NCI-H128 (cell line): ENCODE data around the gene ARHGDIG.
A peak's percentile ranks its signal among the peaks of the same experiment; 100 is the strongest.
"Not testable (repeated sequence)": the region's sequence is repeated elsewhere in the genome, so short reads cannot be mapped to it uniquely, and the experiment has no call there.

Experiments used
- DNase-seq: peaks from one replicate; lab custom pipeline; 2025; ENCODE audit not compliant: unreplicated experiment; lab: John Stamatoyannopoulos, UW

ARHGDIG gene

GRCh38 chr16:280552-280951 is at the start of gene ARHGDIG:
TSS of gene ARHGDIG (plus strand) at chr16:280591. CDS start at chr16:280681, 90 bp downstream.
- no peak for DNase-seq

- no peak for DNase-seq
Measured at GRCh38 chr16:230949-231348, 49.4 kb upstream of the ARHGDIG start.

GRCh38 chr16:234468-235305 is 45.7 kb upstream of the ARHGDIG start, which contains the start of gene FAM234A:
TSS of gene FAM234A (plus strand) at chr16:234821. CDS start at chr16:254414, 19,593 bp downstream.
- peak; percentile 76 for DNase-seq

DNA sequence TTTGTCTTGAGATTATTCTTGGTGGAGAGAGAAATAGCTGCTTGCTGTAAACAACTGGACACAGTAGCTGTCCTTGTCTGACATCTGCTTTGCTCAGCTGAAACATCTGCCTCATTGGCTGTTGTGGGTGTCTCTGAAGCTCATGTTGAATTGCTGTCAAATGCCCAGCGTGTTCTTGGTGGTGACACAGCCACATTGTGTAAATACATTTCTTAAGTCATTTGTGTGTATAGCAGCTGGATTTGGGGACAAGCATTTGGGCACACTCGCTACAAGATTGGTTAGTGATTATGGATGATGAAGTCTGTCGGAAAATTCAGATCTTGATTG is 40.5 kb upstream of the ARHGDIG start:
- DNase-seq: no peak

DNA sequence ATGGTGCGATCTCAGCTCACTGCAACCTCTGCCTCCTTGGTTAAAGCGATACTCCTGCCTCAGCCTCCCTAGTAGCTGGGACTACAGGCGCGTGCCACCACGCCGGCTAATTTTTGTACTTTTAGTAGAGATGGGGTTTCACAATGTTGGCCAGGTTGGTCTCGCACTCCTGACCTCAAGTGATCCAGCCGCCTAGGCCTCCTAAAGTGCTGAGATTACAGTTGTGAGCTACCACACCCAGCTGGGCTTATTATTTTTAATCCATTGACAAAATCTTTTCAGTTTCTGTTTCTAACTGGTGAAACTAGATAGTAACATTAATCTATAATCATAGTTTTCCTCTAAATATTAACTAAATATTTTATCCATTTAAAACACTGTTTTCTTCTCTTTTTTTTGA is 39.8 kb upstream of the ARHGDIG start:
- DNase-seq: no peak

GRCh38 chr16:242281-242680 is 38.1 kb upstream of the ARHGDIG start:
- DNase-seq: no peak

- DNase-seq: no peak
Measured at GRCh38 chr16:243348-243747, 37.0 kb upstream of the ARHGDIG start.

DNA sequence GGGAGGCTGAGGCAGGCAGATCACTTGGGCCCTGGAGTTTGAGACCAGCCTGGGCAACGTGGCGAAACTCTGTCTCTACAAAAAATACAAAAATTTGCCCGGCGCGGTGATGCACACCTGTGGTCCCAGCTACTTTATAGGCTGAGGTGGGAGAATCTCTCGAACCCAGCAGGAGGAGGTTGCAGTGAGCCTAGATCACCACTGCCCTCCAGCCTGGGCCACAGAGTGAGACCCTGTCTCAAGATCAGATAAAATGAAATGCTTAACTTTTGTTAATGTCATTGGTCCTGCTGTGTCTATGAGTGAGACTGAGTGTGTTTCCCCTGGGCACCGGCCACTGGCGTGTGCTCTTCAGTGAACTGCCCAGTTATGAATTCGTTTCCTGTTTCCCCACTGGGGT is 35.3 kb upstream of the ARHGDIG start:
- no peak for DNase-seq

DNA sequence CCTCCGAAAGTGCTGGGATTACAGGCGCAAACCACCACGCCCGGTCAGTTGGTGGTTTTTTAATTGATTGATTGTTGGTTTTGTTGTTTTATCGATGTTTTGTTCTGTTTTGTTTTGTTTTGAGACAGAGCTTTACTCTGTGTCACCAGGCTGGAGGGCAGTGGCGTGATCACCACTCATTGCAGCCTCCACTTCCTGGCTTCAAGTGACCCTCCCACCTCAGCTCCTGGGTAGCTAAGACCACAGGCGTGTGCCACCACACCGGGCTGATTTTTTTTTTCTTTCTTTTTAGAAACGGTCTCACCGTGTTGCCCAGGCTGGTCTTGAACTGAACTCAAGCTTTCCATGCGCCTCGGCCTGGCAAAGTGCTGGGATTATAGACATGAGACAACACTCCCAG is 33.4 kb upstream of the ARHGDIG start:
- no peak for DNase-seq

- DNase-seq: no peak
Measured at GRCh38 chr16:249431-249830, 31.0 kb upstream of the ARHGDIG start.

- DNase-seq: no peak
Measured at GRCh38 chr16:252366-253337, 27.7 kb upstream of the ARHGDIG start.

DNA sequence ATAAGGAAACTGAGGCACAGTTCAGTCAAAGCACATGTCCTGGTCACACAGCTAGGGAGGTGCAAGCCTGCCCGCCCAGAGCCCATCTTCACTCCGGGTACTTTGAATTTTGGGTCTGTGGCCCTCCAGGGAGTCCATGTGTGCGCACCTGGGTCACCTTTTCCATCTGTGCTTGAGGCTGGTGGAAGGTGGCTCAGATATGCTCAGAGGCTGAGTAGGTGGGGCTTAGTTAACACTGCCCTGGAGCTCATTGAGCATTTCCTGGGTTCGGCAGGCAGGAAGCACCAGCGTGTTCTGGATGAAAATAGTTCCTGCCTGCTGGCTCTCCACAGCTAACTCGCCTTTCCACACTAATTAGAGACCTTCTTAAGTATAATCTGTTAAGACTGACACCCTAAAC is 26.6 kb upstream of the ARHGDIG start:
- DNase-seq: no peak

DNA sequence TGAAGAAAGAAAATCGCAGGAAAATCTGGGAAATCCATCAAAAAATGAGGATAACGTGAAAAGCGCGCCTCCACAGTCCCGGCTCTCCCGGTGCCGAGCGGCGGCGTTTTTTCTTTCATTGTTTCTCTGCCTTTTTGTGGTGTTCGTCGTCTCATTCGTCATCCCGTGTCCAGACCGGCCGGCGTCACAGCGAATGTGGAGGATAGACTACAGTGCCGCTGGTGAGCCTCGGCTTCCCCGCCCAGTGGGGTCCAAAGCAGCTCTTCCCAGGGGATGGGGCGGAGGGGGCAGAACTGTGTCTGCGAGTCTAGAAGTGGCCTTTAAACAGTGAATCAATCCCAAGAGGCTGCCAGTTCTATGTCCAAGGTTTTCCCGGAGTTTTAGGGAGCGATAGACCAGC is 25.9 kb upstream of the ARHGDIG start:
- no peak for DNase-seq

- DNase-seq: no peak
Measured at GRCh38 chr16:255183-255582, 25.2 kb upstream of the ARHGDIG start.

DNA sequence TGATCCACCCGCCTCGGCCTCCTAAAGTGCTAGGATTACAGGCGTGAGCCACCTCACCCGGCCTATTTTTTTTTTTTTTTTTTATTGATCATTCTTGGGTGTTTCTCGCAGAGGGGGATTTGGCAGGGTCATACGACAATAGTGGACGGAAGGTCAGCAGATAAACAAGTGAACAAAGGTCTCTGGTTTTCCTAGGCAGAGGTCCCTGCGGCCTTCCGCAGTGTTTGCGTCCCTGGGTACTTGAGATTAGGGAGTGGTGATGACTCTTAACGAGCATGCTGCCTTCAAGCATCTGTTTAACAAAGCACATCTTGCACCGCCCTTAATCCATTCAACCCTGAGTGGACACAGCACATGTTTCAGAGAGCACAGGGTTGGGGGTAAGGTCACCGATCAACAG is 22.3 kb upstream of the ARHGDIG start:
- not testable (repeated sequence) for DNase-seq

DNA sequence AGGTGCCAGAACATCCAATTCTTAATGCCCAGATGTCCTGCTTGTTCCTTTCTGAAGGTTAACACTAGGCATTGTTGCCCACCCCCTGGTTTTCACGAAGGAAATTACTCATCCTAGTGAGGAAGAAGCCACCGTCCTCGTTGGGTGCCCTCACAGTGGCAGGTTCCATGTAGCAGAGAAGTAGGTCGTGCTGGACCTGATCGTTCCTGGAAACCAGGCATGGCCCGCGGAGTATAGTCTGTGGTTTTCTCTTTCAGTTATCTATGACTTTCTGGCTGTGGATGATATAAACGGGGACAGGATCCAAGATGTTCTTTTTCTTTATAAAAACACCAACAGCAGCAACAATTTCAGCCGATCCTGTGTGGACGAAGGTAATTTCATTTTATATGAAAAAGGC is 21.2 kb upstream of the ARHGDIG start:
- DNase-seq: no peak

DNA sequence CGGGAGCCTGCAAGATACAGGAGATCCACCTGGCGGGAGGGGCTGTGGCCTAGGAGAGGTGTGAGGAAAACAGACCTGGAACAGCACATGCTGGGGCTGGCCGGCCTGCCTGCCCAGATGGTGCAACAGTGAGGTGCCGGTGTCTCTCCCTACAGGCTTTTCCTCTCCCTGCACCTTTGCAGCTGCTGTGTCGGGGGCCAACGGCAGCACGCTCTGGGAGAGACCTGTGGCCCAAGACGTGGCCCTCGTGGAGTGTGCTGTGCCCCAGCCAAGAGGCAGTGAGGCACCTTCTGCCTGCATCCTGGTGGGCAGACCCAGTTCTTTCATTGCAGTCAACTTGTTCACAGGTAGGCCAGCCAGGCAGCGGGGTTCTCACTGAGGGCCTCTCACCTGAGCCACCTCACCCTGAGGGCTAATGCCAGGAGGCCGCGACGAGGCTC is 20.6 kb upstream of the ARHGDIG start:
- no peak for DNase-seq

DNA sequence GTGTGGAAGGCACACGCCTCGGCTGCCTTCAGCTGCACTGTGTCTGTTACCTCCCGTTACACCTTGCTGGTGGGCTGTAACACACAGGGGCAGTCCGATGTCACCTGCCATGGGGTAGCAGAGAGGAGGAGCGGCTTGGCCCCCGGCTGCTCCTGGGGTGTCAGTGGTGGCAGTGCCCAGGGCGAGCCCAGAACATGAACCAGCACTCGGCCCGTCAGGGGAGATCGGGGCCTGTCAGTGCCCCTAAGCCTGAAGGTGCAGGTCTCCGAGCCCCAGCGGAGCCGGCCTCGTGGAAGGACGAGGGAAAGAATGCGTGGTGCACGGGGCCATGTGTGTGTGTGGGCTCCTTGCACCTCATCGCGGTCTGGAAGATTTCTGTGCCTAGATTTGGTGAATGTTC is 20.1 kb upstream of the ARHGDIG start:
- no peak for DNase-seq

DNA sequence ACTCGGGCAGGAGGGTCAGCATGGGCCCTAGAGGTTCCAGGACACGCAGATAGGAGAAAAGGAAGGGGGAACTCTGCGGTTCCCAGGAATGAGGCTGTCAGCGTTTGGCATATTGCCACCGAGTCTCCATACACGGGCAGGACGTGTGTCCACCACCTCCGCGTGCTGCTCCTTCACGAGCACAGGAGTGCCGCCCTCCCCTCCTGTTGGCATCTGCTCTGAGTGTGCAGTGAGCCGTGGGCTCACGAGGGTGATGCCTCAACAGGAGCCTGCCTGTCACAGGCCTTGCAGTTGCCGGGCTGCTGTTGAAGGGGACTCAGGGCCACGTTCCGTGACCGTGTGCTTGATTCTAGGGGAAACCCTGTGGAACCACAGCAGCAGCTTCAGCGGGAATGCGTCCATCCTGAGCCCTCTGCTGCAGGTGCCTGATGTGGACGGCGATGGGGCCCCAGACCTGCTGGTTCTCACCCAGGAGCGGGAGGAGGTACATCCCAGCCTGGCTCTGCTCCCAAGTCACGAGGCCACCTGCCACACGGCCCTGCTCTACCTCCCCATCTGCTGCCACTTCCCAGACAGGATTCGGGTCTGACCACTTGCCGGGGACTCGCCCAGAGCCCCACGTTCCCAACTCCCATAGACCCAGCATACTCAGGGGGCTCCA is 19.2 kb upstream of the ARHGDIG start:
- no peak for DNase-seq

GRCh38 chr16:262121-262745 is 18.2 kb upstream of the ARHGDIG start:
- no peak for DNase-seq
